ENCODE measurements around the gene BAD. TPM values are rescaled to one million over a fixed set of nuclear protein-coding genes. Genes with fewer than 3 reads are reported as not detected.

Gene BAD
- total RNA-seq, 1 experiment from 2014 or later = 25.9 TPM

GRCh38 chr11:64233913-64234586 lies 50.4 kb downstream of the BAD start, which contains the start of gene VEGFB:
Gene VEGFB, plus strand, starts transcription at chr11:64234584. Its CDS starts 250 bp downstream, at chr11:64234834.
- H3K27ac ChIP-seq = no peak within 1 kb of the TSS
- H3K27me3 ChIP-seq = no peaks in the 10 kb centered on the region
- no peaks in the 10 kb centered on the region; the same call in 1 of the 2 replicates for H3K4me1 ChIP-seq
- no peaks in the 10 kb centered on the region for H3K9me3 ChIP-seq (replicated peaks)
- H3K4me3 ChIP-seq = peak within 1 kb of the TSS; percentile 76
- peaks cover 2% of the 10 kb centered on the region; the same call in 1 of the 2 replicates for H3K36me3 ChIP-seq
- peak; percentile 68 to 76 for DNase-seq

GRCh38 chr11:64232967-64233315 lies 51.5 kb downstream of the BAD start:
- H3K27ac ChIP-seq = no peak overlapping the region
- no peak for DNase-seq
- H3K4me1 ChIP-seq = no peaks in the 10 kb centered on the region; the same call in 1 of the 2 replicates
- peaks cover 2% of the 10 kb centered on the region; the same call in 1 of the 2 replicates for H3K36me3 ChIP-seq
- H3K9me3 ChIP-seq (replicated peaks) = no peaks in the 10 kb centered on the region
- no peaks in the 10 kb centered on the region for H3K27me3 ChIP-seq
- no peak overlapping the region for H3K4me3 ChIP-seq

GRCh38 chr11:64232182-64232966 lies 52.1 kb downstream of the BAD start:
- Histone ChIP-seq H3K27me3 (no peaks in the 10 kb centered on the region), H3K9me3 (replicated peaks) (no peaks in the 10 kb centered on the region), H3K4me1 (no peaks in the 10 kb centered on the region; the same call in 1 of the 2 replicates), H3K4me3 (no peak overlapping the region), H3K27ac (no peak overlapping the region), H3K36me3 (peaks cover 2% of the 10 kb centered on the region; the same call in 1 of the 2 replicates)
- no peak for DNase-seq

- Histone ChIP-seq H3K9me3 (replicated peaks) (no peaks in the 10 kb centered on the region), H3K4me1 (no peaks in the 10 kb centered on the region; the same call in 1 of the 2 replicates), H3K27ac (no peak overlapping the region), H3K36me3 (peaks cover 2% of the 10 kb centered on the region; the same call in 1 of the 2 replicates), H3K27me3 (no peaks in the 10 kb centered on the region), H3K4me3 (no peak overlapping the region)
- no peak for DNase-seq
Observed at GRCh38 chr11:64231546-64231945, 52.9 kb downstream of the BAD start.

- H3K4me3 ChIP-seq = no peak overlapping the region
- H3K36me3 ChIP-seq = no peaks in the 10 kb centered on the region
- H3K27me3 ChIP-seq = no peaks in the 10 kb centered on the region
- H3K27ac ChIP-seq = no peak overlapping the region
- no peak for DNase-seq
- no peaks in the 10 kb centered on the region for H3K9me3 ChIP-seq (replicated peaks)
- H3K4me1 ChIP-seq = no peaks in the 10 kb centered on the region; the same call in 1 of the 2 replicates
Observed at GRCh38 chr11:64230985-64231365, 53.5 kb downstream of the BAD start.

- no peaks in the 10 kb centered on the region for H3K27me3 ChIP-seq
- H3K9me3 ChIP-seq (replicated peaks) = no peaks in the 10 kb centered on the region
- H3K36me3 ChIP-seq = no peaks in the 10 kb centered on the region
- H3K4me3 ChIP-seq = no peak within 1 kb of the TSS
- no peak for DNase-seq
- no peak within 1 kb of the TSS for H3K27ac ChIP-seq
- no peaks in the 10 kb centered on the region; the same call in 1 of the 2 replicates for H3K4me1 ChIP-seq
Observed at GRCh38 chr11:64230171-64230984, 54.1 kb downstream of the BAD start, which contains the start of gene DNAJC4. Gene DNAJC4, plus strand, starts transcription at chr11:64230548. Its CDS starts 307 bp downstream, at chr11:64230855.

GRCh38 chr11:64229744-64230170 lies 54.7 kb downstream of the BAD start:
- Histone ChIP-seq H3K9me3 (replicated peaks) (no peaks in the 10 kb centered on the region), H3K36me3 (no peaks in the 10 kb centered on the region), H3K27me3 (no peaks in the 10 kb centered on the region), H3K4me1 (peaks cover 2% of the 10 kb centered on the region), H3K4me3 (no peak overlapping the region), H3K27ac (no peak overlapping the region)
- DNase-seq = no peak

- DNase-seq = no peak
- H3K9me3 ChIP-seq (replicated peaks) = no peaks in the 10 kb centered on the region
- H3K27me3 ChIP-seq = no peaks in the 10 kb centered on the region
- peaks cover 4% of the 10 kb centered on the region for H3K4me1 ChIP-seq
- H3K4me3 ChIP-seq = no peak overlapping the region
- no peaks in the 10 kb centered on the region for H3K36me3 ChIP-seq
- no peak overlapping the region for H3K27ac ChIP-seq
Observed at GRCh38 chr11:64229090-64229743, 55.2 kb downstream of the BAD start.

- Histone ChIP-seq H3K36me3 (no peaks in the 10 kb centered on the region; the same call in 1 of the 2 replicates), H3K9me3 (replicated peaks) (no peaks in the 10 kb centered on the region), H3K4me1 (peaks cover 6% of the 10 kb centered on the region), H3K27ac (no peak overlapping the region; the same call in 1 of the 2 replicates), H3K27me3 (no peaks in the 10 kb centered on the region), H3K4me3 (peak overlapping the region; percentile 69)
- DNase-seq = no peak
Observed at GRCh38 chr11:64227405-64227956, 57.0 kb downstream of the BAD start.

- no peaks in the 10 kb centered on the region; the same call in 1 of the 2 replicates for H3K36me3 ChIP-seq
- no peaks in the 10 kb centered on the region for H3K27me3 ChIP-seq
- DNase-seq = peak; percentile 67 to 69
- H3K4me3 ChIP-seq = peak overlapping the region; percentile 69
- peak overlapping the region; percentile 80 for H3K27ac ChIP-seq
- peaks cover 6% of the 10 kb centered on the region for H3K4me1 ChIP-seq
- H3K9me3 ChIP-seq (replicated peaks) = no peaks in the 10 kb centered on the region
Observed at GRCh38 chr11:64226507-64227051, 57.9 kb downstream of the BAD start.

GRCh38 chr11:64225608-64226506 lies 58.6 kb downstream of the BAD start, which contains the start of the genes NUDT22 and TRPT1:
Gene NUDT22, plus strand, starts transcription at chr11:64226274. Its CDS starts 379 bp downstream, at chr11:64226653.
Gene TRPT1, minus strand, starts transcription at chr11:64226186. Its CDS starts 326 bp downstream, at chr11:64225860.
- no peaks in the 10 kb centered on the region for H3K27me3 ChIP-seq
- H3K9me3 ChIP-seq (replicated peaks) = no peaks in the 10 kb centered on the region
- peak within 1 kb of the TSS; percentile 80 for H3K27ac ChIP-seq
- peak within 1 kb of the TSS; percentile 69 for H3K4me3 ChIP-seq
- H3K4me1 ChIP-seq = peaks cover 6% of the 10 kb centered on the region
- peak; percentile 90 to 92 for DNase-seq
- H3K36me3 ChIP-seq = no peaks in the 10 kb centered on the region; the same call in 1 of the 2 replicates

- Histone ChIP-seq H3K4me3 (peak overlapping the region; percentile 69), H3K27me3 (no peaks in the 10 kb centered on the region), H3K9me3 (replicated peaks) (no peaks in the 10 kb centered on the region), H3K36me3 (no peaks in the 10 kb centered on the region; the same call in 1 of the 2 replicates), H3K27ac (peak overlapping the region; percentile 80), H3K4me1 (peaks cover 6% of the 10 kb centered on the region)
- DNase-seq = no peak
Observed at GRCh38 chr11:64224891-64225607, 59.4 kb downstream of the BAD start.
